COLO829 (cell line): Measurements from ENCODE around the gene BACH2.

Experiments used
- DNase-seq: peaks from one replicate; pipeline ENCODE4 v3.0.0; 2012; ENCODE audit warnings: low spot score

The BACH2 gene

GRCh38 chr6:90277302-90278011 lies 19.2 kb downstream of the BACH2 start:
- no peak for DNase-seq

DNA sequence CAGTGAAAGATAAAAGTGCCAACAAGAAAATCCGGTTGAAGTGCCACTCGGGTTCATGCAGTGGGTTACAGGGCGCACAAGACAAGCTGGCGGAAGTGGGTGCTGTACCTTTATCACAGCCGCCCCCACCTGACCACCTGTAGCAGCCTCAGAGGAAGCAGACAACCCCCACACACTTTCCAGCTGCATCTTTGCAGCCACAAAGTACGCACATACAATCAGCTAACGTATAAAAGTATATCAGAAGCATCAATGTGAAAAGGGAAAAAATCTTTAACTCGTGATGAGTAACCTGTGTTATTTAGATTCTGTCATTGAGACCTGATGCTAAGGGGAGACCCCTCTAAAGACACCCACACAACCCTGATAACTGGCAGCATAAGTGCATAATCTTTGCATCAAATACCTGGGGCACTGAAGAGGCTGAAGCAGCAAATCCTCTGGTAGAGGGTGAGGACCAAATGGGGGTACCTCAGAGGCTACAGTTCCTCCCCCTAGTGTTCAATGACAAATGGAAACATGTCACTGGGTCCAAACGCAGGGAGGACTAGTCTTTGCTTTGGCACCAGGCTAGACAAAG lies 22.1 kb downstream of the BACH2 start:
- no peak for DNase-seq

DNA sequence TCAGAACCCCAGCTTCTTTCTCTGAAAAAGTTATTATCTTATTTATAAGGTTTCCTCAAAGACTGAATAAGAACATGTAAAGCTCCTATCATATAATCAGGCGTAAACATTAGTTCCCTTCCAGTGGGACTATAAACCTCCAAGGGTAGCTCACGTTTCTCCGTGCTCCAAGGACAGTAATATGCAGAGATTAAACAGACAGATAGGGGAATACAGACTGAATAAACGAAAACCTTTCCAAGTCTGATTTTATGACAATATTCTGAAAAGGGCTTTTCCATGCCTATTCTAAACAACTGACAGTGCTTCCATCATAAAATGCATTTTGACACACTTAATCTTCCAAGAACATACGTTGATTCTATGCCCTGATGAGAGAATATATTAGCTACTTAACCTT lies 22.8 kb downstream of the BACH2 start:
- no peak for DNase-seq

DNA sequence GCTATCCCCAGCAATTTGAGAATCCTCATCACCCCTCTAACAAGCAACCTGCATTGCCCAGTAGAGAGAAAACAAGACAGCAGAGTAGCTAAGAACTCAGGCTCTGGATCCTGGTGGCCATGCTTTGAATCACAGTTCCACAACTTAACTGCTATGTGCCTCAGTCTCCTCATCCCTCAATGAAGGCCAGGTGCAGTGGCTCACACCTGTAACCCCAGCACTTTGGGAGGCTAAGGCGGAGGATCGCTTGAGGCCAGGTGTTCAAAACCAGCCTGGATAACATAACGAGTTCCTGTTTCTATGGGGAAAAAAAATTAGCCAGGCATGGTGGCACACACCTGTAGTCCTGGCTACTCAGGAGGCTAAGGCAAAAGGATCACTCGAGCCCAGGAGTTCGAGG lies 23.7 kb downstream of the BACH2 start:
- no peak for DNase-seq

DNA sequence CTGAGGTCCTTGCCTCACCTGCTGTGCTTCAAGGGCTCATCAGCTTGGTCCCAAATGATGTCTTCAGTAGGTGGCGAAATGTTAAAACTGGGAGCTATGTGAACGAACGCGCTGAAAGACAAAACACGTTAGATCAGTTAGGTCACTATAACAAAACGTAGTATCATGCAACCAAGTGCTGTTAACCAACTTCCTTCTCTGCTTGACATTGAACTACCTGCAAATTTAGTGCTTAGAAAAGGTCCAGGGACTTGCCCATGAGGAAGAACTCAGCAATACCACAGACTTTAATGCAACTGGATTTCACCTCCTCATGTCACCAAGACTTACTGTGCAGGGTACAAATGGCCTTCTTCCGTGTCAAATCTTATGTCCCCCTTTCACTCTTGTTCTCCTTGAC lies 24.8 kb downstream of the BACH2 start:
- no peak for DNase-seq

- DNase-seq: no peak
Observed at GRCh38 chr6:90269334-90269733, 27.3 kb downstream of the BACH2 start.

GRCh38 chr6:90268178-90268577 lies 28.5 kb downstream of the BACH2 start:
- no peak for DNase-seq

DNA sequence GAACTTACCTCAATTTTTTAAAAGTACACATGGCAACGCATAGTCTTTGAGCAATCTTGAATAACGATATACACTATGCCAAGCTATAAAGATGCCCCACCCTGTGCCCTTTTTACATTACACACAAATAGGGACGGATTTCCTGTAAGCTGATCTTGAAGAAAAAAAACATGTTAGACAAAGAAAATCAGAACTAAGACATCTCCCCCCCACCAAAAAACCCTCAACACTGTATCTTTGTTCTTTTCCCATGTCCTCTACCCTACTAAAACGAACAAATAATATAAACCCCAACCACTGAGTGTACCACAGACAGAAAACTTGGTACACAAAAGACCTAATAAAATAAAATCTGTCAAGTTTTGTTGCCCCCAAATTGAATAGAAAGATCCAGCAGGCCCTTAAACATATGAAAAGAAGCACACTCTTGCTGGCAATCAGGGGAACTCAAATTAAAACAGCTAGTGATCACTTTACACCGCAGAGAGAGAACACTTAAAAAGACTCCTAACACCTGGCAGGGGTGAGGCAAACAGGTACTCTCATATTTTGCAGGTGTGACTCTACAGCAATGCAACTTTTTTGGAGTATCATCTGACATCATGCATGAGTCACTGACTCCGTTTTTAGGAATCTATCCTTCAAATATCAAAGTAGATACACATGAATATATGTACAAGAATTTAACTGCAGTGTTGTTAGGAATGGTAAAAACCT lies 29.6 kb downstream of the BACH2 start:
- DNase-seq: no peak

GRCh38 chr6:90264561-90264960 lies 32.1 kb downstream of the BACH2 start:
- peak; percentile 62 for DNase-seq

DNA sequence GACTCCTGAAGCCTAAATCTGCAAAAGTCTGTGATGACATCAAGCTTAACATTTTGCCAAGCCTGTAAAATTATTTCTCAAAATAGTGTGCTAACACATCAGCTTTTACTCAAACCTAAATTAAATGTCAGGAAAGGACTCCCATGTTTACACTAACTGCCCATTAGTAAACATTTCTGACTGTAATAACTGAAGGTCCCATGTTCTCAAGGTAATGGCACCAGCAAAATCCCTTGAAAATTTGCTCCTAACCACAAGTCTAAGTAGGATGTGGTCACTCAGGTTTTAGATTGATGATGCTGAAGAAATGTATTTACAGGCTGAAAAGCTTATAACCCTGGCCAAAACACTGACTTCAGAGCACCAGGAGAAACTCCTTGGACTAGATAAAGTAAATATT lies 33.0 kb downstream of the BACH2 start:
- no peak for DNase-seq

- DNase-seq: no peak
Observed at GRCh38 chr6:90261801-90262200, 34.8 kb downstream of the BACH2 start.

DNA sequence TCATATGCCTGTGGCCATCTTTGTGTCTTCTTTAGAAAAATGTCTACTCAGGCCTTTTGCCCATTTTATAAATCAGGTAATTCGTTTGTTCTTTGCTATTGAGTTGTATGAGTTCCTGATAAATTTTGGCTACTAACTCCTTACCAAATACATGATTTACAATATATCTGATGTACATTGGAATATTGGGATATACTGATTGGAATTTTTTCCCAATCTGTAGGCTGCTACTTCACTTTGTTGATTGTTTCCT lies 39.2 kb downstream of the BACH2 start:
- DNase-seq: no peak

DNA sequence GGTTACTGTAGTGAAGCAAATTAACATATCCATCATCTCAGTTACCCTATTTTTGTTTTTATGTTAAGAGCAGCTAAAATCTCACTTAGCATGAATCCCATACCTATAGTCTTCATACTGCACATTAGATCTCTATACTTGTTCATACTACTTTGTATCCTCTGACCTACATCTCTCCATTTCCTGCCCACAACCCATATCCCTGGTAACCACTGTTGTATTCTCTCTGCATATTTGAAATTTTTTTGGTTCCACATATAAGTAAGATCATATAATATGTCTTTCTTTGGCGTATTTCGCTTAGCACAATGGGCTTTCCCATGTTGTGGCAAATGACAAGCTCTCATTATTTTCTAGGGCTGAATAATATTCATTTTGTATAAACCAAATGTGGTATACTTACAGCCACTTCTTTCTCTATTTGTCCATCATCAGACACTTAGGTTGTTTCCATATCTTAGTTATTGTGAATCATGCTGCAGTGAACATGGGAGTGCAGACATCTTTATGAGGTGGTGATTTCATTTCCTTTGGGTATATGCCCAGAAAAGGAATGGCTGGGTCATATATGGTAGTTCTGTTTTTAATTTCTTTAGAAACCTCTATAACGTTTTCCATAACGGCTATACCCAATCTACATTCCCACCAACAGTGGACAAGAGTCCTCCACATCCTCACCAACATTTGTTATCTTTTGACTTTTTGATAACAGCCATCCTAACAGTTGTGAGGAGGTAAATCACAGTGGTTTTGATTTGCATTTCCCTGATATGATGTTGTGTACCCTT lies 39.8 kb downstream of the BACH2 start:
- no peak for DNase-seq

GRCh38 chr6:90253631-90254030 lies 43.0 kb downstream of the BACH2 start:
- DNase-seq: no peak

- DNase-seq: no peak
Observed at GRCh38 chr6:90251295-90251992, 45.2 kb downstream of the BACH2 start.

- DNase-seq: no peak
Observed at GRCh38 chr6:90250405-90250804, 46.2 kb downstream of the BACH2 start.

DNA sequence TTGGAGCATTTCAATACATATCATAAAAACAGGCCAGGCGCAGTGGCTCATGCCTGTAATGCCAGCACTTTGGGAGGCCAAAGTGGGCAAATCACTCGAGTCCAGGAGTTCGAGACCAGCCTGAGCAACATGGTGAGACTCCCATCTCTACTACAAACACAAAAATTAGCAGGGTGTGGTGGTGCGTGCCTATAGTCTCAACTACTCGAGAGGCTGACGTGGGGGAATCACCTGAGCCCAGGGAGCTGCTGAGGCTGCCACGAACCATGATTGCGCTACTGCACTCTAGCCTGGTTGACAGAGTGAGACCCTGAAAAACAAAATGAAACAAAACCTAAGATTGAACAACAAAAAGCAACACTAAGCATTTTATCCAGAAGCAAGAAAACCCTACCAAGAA lies 47.2 kb downstream of the BACH2 start:
- DNase-seq: no peak

- DNase-seq: no peak
Observed at GRCh38 chr6:90249034-90249433, 47.6 kb downstream of the BACH2 start.

DNA sequence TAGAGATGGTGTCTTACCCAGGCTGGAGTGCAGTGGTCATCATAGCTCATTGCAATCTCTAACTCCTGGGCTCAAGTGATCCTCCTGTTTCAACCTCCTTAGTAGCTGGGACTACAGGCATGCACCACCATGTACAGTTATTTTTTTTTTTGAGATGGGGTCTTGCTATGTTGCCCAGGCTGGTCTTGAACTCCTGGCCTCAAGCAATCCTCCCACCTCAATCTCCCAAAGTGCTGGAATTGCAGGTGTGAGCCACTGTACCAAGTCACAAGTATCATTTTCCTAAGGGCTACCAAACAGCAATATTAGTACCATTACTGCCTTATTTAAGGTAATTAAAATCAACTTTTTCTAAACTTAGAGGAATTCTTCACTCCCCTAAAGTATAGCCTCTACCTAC lies 49.4 kb downstream of the BACH2 start:
- no peak for DNase-seq

- no peak for DNase-seq
Observed at GRCh38 chr6:90241229-90241880, 55.3 kb downstream of the BACH2 start.

GRCh38 chr6:90238496-90239266 lies 58.0 kb downstream of the BACH2 start:
- no peak for DNase-seq
